H1 (cell line): Measurements from ENCODE around the gene ITIH6. TPM values are rescaled to one million over a fixed set of nuclear protein-coding genes. Genes with fewer than 3 reads are reported as not detected.

Experiments used
- CTCF ChIA-PET: fragments of 300-600 bp; sonication (Branson Sonifier 250); formaldehyde crosslinking; loops from one replicate; lab custom pipeline; 2021; ENCODE audit not compliant: partially characterized antibody; lab: Charles Lee
- POLR2A ChIA-PET: fragments of 300-600 bp; sonication (Branson Sonifier 250); formaldehyde crosslinking; loops from one replicate; lab custom pipeline; 2021; ENCODE audit warnings: inconsistent platforms; ENCODE audit not compliant: partially characterized antibody; lab: Charles Lee
- DNase-seq, 2 experiments: peaks; one replicate each; pipeline versions ENCODE4 v3.0.0 to v3.0.0-alpha.2; 2010 to 2022; ENCODE audit warnings: low spot score in 2 of 2, low read depth in 1 of 2, mixed read lengths in 1 of 2
- FAIRE-seq: peaks from 2 replicates; lab custom pipeline; 2011; peaks lifted over from hg19 to GRCh38; lab: Jason Lieb, UNC
- H2AFZ ChIP-seq: 2 replicates; pipeline ENCODE4 v1.8.1; 2012; ENCODE audit warnings: low read length, inconsistent platforms
- H2AK5ac ChIP-seq: 2 replicates; pipeline ENCODE4 v1.6.1; 2013; ENCODE audit warnings: low read depth, low read length
- H2BK120ac ChIP-seq: replicated peaks from 2 replicates; pipeline ENCODE3; 2013; ENCODE audit warnings: low read depth, low read length, inconsistent platforms
- H2BK12ac ChIP-seq: 2 replicates; pipeline ENCODE4 v1.6.1; 2013; ENCODE audit warnings: low read depth, low read length
- H2BK15ac ChIP-seq: 2 replicates; pipeline ENCODE4 v1.6.1; 2013; ENCODE audit warnings: low read length
- H2BK20ac ChIP-seq: 2 replicates; pipeline ENCODE4 v1.6.1; 2013; ENCODE audit warnings: low read length
- H2BK5ac ChIP-seq: 2 replicates; pipeline ENCODE4 v1.6.1; 2013; ENCODE audit warnings: low read depth, low read length
- H3K14ac ChIP-seq: 2 replicates; pipeline ENCODE4 v1.6.1; 2013; ENCODE audit warnings: inconsistent platforms; ENCODE audit not compliant: insufficient read length
- H3K18ac ChIP-seq: 2 replicates; pipeline ENCODE4 v1.6.1; 2013; ENCODE audit warnings: low read length; ENCODE audit errors: extremely low read depth
- H3K23ac ChIP-seq: 2 replicates; pipeline ENCODE4 v1.6.1; 2013; ENCODE audit warnings: inconsistent platforms; ENCODE audit not compliant: insufficient read length
- H3K23me2 ChIP-seq: 2 replicates; pipeline ENCODE4 v1.6.1; 2013; ENCODE audit warnings: low read depth, low read length
- H3K27ac ChIP-seq: 2 replicates; pipeline ENCODE4 v1.6.1; 2011; ENCODE audit warnings: low read depth, low read length, inconsistent platforms
- H3K27me3 ChIP-seq, 4 experiments: replicated peaks in 1 of 4; 1 replicate in 1 of 4; 2 replicates in 3 of 4; pipeline versions ENCODE4 v1.6.1 to v1.8.1; 2011 to 2013; ENCODE audit warnings: low read length in 3 of 4, mild to moderate bottlenecking in 3 of 4, inconsistent platforms in 2 of 4, mixed read lengths in 2 of 4, moderate library complexity in 1 of 4; ENCODE audit not compliant: control insufficient read depth in 3 of 4, insufficient read depth in 3 of 4; ENCODE audit errors: extremely low read depth in 1 of 4
- H3K36me3 ChIP-seq, 4 experiments: 2 replicates each; pipeline versions ENCODE4 v1.6.1 to v1.8.1; 2011 to 2013; ENCODE audit warnings: mild to moderate bottlenecking in 4 of 4, low read length in 3 of 4, moderate library complexity in 2 of 4, control low read depth in 1 of 4, inconsistent platforms in 1 of 4; ENCODE audit not compliant: insufficient read depth in 4 of 4, control insufficient read depth in 2 of 4
- H3K4ac ChIP-seq: replicated peaks from 2 replicates; pipeline ENCODE3; 2013; ENCODE audit warnings: low read length, low read depth, mixed read lengths, inconsistent platforms; ENCODE audit not compliant: insufficient read length
- H3K4me1 ChIP-seq, 4 experiments: replicated peaks in 1 of 4; 1 replicate in 1 of 4; 2 replicates in 3 of 4; pipeline versions ENCODE4 v1.6.1 to v1.8.1; 2011 to 2013; ENCODE audit warnings: low read length in 3 of 4, inconsistent platforms in 2 of 4, mixed read lengths in 1 of 4; ENCODE audit not compliant: insufficient read depth in 4 of 4, control insufficient read depth in 3 of 4
- H3K4me2 ChIP-seq, 2 experiments: 2 replicates each; pipeline versions ENCODE4 v1.6.1 to v1.8.1; 2011 to 2013; ENCODE audit warnings: low read depth in 2 of 2, low read length in 2 of 2, control low read depth in 1 of 2, inconsistent platforms in 1 of 2, mild to moderate bottlenecking in 1 of 2; ENCODE audit not compliant: insufficient read depth in 1 of 2
- H3K4me3 ChIP-seq, 4 experiments: fragments of 200-600, 300-600 bp in 1 of 4; sonication (generic), shearing (Covaris generic), sonication (Bioruptor Twin) in 1 of 4; 2 replicates each; pipeline versions ENCODE4 v1.5.1 to v1.8.1; 2011 to 2016; ENCODE audit warnings: low read length in 4 of 4, low read depth in 3 of 4, control low read depth in 2 of 4, inconsistent platforms in 2 of 4, mild to moderate bottlenecking in 2 of 4, mixed read lengths in 1 of 4, moderate library complexity in 1 of 4; ENCODE audit not compliant: insufficient read depth in 2 of 4; ENCODE audit errors: extremely low read depth in 1 of 4
- H3K56ac ChIP-seq: replicated peaks from 2 replicates; pipeline ENCODE3; 2013; ENCODE audit warnings: low read depth, mild to moderate bottlenecking, mixed read lengths, low read length, inconsistent platforms; ENCODE audit not compliant: insufficient read length
- H3K79me1 ChIP-seq: 2 replicates; pipeline ENCODE4 v1.6.1; 2013; ENCODE audit warnings: low read depth, low read length, control low read depth
- H3K79me2 ChIP-seq, 2 experiments: 2 replicates each; pipeline versions ENCODE4 v1.6.1 to v1.8.1; 2012 to 2013; ENCODE audit warnings: low read length in 2 of 2, mild to moderate bottlenecking in 2 of 2, inconsistent platforms in 1 of 2; ENCODE audit not compliant: insufficient read depth in 2 of 2, control insufficient read depth in 1 of 2
- H3K9ac ChIP-seq, 4 experiments: replicated peaks in 1 of 4; 1 replicate in 1 of 4; 2 replicates in 3 of 4; pipeline versions ENCODE4 v1.6.1 to v1.8.1; 2011 to 2013; ENCODE audit warnings: low read depth in 3 of 4, low read length in 3 of 4, control low read depth in 2 of 4, mild to moderate bottlenecking in 2 of 4, moderate library complexity in 2 of 4, inconsistent platforms in 1 of 4; ENCODE audit errors: extremely low read depth in 1 of 4
- H3K9me3 ChIP-seq, 2 experiments: 2 replicates each; pipeline versions ENCODE4 v1.6.1 to v1.8.1; 2012 to 2013; ENCODE audit warnings: mild to moderate bottlenecking in 2 of 2, moderate library complexity in 2 of 2, control low read depth in 1 of 2, inconsistent platforms in 1 of 2, low read depth in 1 of 2, low read length in 1 of 2, mixed read lengths in 1 of 2; ENCODE audit not compliant: insufficient read depth in 2 of 2
- H4K20me1 ChIP-seq, 2 experiments: replicated peaks in 1 of 2; 2 replicates each; pipeline versions ENCODE3 to v1.8.1; 2011 to 2013; ENCODE audit warnings: inconsistent platforms in 2 of 2, low read length in 2 of 2, mild to moderate bottlenecking in 1 of 2; ENCODE audit not compliant: insufficient read depth in 2 of 2, control insufficient read depth in 1 of 2
- H4K5ac ChIP-seq: 2 replicates; pipeline ENCODE4 v1.6.1; 2013; ENCODE audit warnings: low read length, low read depth, mixed read lengths, inconsistent platforms; ENCODE audit not compliant: insufficient read length
- H4K8ac ChIP-seq: 2 replicates; pipeline ENCODE4 v1.8.0; 2013; ENCODE audit warnings: mild to moderate bottlenecking, moderate library complexity, low read length, inconsistent platforms; ENCODE audit not compliant: insufficient read depth; ENCODE audit errors: extremely low read depth
- H4K91ac ChIP-seq: replicated peaks from 2 replicates; pipeline ENCODE3; 2013; ENCODE audit warnings: low read length, mixed read lengths, inconsistent platforms; ENCODE audit not compliant: insufficient read length
- ASH2L ChIP-seq: fragments of 200-600, 300-600 bp; sonication (generic); IDR thresholded peaks from one replicate; pipeline ENCODE4 v1.7.1; 2017; ENCODE audit warnings: low read length
- SIN3A ChIP-seq, 2 experiments: IDR thresholded peaks in 1 of 2; conservative IDR thresholded peaks in 1 of 2; 2 replicates each; pipeline ENCODE4 v1.6.1; 2011 to 2012; ENCODE audit warnings: low read length in 2 of 2, improper control_type of control experiment in 1 of 2, low read depth in 1 of 2, mild to moderate bottlenecking in 1 of 2
- SIRT6 ChIP-seq: IDR thresholded peaks from one replicate; pipeline ENCODE4 v1.7.1; 2012; ENCODE audit warnings: low read length, inconsistent platforms
- SP4 ChIP-seq: IDR thresholded peaks from 2 replicates; pipeline ENCODE4 v1.6.1; 2012; ENCODE audit warnings: low read length, inconsistent platforms
- SRF ChIP-seq: IDR thresholded peaks from 2 replicates; pipeline ENCODE4 v1.6.1; 2011; ENCODE audit warnings: mild to moderate bottlenecking, low read depth, low read length, moderate library complexity
- TBP ChIP-seq: IDR thresholded peaks from 2 replicates; pipeline ENCODE4 v1.6.1; 2011; ENCODE audit warnings: low read depth, low read length, improper control_type of control experiment
- whole genome bisulfite sequencing, 2 experiments: shearing (Covaris generic) in 1 of 2; methylation state at CpG; one replicate each; pipeline versions ENCODE4 v1.1.6 to v1.1.7; 2013 to 2015; ENCODE audit warnings: low lambda C conversion rate in 2 of 2, mixed read lengths in 2 of 2, inconsistent platforms in 1 of 2, low coverage in 1 of 2, missing lambda C conversion rate in 1 of 2; ENCODE audit not compliant: insufficient replicate concordance in 2 of 2, insufficient coverage in 1 of 2, insufficient read length in 1 of 2; ENCODE audit errors: extremely low coverage in 1 of 2, missing lambda C conversion rate in 1 of 2; 5-methylcytosine and 5-hydroxymethylcytosine counted together
- polyA plus RNA-seq, 7 experiments: library from polyadenylated mRNA; depleted of rRNA in 3 of 7; stranded (reverse) in 5 of 7; unstranded in 2 of 7; fragments of >200 nt in 5 of 7; fragments of 200-250 nt in 2 of 7; gene quantifications; 1 replicate in 5 of 7; 2 replicates in 1 of 7; 4 replicates in 1 of 7; pipeline versions ENCODE4 v1.2.1 to v1.2.3, GENCODE V29; 2011 to 2013; ENCODE audit warnings: missing spikeins in 2 of 7, mixed read lengths in 2 of 7
- total RNA-seq: library from RNA; stranded (reverse); fragmentation: NEBNext Ultra II Directional; extraction: Animal tissue kit (Norgen Biotek cat#: 25700); gene quantifications from 2 replicates; pipeline ENCODE4 v1.2.1, GENCODE V29; 2021

The ITIH6 gene
- total and polyA plus RNA-seq, 2 of the 8 experiments (the other 6 are each of a cell fraction or from before 2014, with no cell fraction given) = 0.02 TPM; not detected in 1

DNA sequence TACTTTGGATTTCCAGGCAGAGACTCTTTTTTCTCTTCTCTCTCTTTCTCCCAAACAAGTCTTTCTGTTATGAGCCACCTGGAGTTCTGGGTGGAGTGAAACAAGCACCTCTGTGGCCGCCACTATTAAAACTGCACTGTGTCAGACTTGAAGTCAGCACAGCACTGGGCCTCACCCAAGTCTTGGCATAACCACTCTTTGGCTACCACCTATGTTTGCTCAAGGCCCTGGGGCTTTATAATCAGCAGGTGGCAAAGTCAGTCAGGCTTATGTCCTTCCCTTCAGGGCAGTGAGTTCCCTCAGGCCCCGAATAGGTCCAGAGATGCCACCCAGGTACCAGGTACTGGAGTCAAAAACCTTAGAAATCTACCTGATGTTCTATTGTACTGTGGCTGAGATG is 52.4 kb downstream of the ITIH6 start:
- Histone ChIP-seq H3K27me3 (no peaks in the 10 kb centered on the region), H2BK20ac (no peak overlapping the region), H3K4me2 (no peak overlapping the region), H2BK15ac (no peak overlapping the region), H3K36me3 (no peaks in the 10 kb centered on the region), H4K20me1 (no peaks in the 10 kb centered on the region), H3K4me3 (no peak overlapping the region), H3K18ac (no peak overlapping the region), H3K23me2 (no peaks in the 10 kb centered on the region), H3K79me2 (no peaks in the 10 kb centered on the region), H3K14ac (no peak overlapping the region), H2AK5ac (no peak overlapping the region), H2BK5ac (no peak overlapping the region), H4K91ac (no peak overlapping the region), H3K9ac (no peak overlapping the region), H2BK12ac (no peak overlapping the region), H3K79me1 (no peaks in the 10 kb centered on the region), H4K8ac (no peak overlapping the region), H3K56ac (no peak overlapping the region), H3K4me1 (no peaks in the 10 kb centered on the region), H3K27ac (no peak overlapping the region), H2AFZ (no peak overlapping the region), H3K4ac (no peak overlapping the region), H3K9me3 (no peaks in the 10 kb centered on the region), H4K5ac (no peak overlapping the region), H2BK120ac (no peak overlapping the region), H3K23ac (no peak overlapping the region)
- 79% methylated on average over 2 of the region's 2 CpGs; no CpG with 5 or more reads in 1 of the 2 experiments for WGBS, 2 experiments
- FAIRE-seq (no peak), DNase-seq (no peak)
- POLR2A ChIA-PET = no interaction called here
- TF ChIP-seq SRF (no peak), TBP (no peak), ASH2L (no peak), SP4 (no peak), SIRT6 (no peak), SIN3A (conservative IDR thresholded peaks at IDR 0.05 in 1 of 2, IDR thresholded peaks at IDR 0.05 in 1 of 2; ENCODE audit: low read depth in 1 of 2, low read length in 2 of 2) (no peak)
- CTCF ChIA-PET = no interaction called here
